K562 (cell line): ENCODE results near the gene NAV2. TPM values are rescaled to one million over a fixed set of nuclear protein-coding genes. Genes with fewer than 3 reads are reported as not detected.

Source experiments
- ATAC-seq: fragments of 200-7000 bp; cut with Tn5 transposase; 3 replicates; pipeline ENCODE4 v1.9.1; 2020; ENCODE audit warnings: moderate library complexity
- BruUV-seq: library from RNA; stranded (reverse); fragments of 400-500 nt; replicated peaks from 2 replicates; lab custom pipeline; 2021; lab: Mats Ljungman, UMichigan
- CTCF ChIA-PET: fragments of 300-600 bp; formaldehyde crosslinking; extraction: SDS; loops from one replicate; lab custom pipeline; 2021; ENCODE audit warnings: low intra/inter-chr PET ratio; lab: Yijun Ruan, JAX
- POLR2A ChIA-PET: fragments of 300-600, 350-650 bp; sonication (Branson Sonifier 250); formaldehyde crosslinking; extraction: SDS; loops from one replicate; lab custom pipeline; 2021; ENCODE audit warnings: antibody characterized with exemption, inconsistent platforms; lab: Yijun Ruan, JAX
- DNase-seq, 4 experiments: peaks; one replicate each; pipeline versions ENCODE4 v3.0.0 to v3.0.0-alpha.2; 2011 to 2018; ENCODE audit warnings: low spot score in 3 of 4, mixed read lengths in 3 of 4; ENCODE audit errors: extremely low read depth in 1 of 4
- FAIRE-seq: peaks from 2 replicates; lab custom pipeline; 2011; peaks lifted over from hg19 to GRCh38; lab: Jason Lieb, UNC
- H2AFZ ChIP-seq: 2 replicates; pipeline ENCODE4 v1.6.0; 2011; ENCODE audit warnings: low read depth, low read length, control low read depth, inconsistent platforms
- H3K27ac ChIP-seq: fragments of 200-600 bp; 3 replicates; pipeline ENCODE4 v1.8.0; 2011; ENCODE audit warnings: low read depth, mild to moderate bottlenecking, control low read depth, inconsistent platforms, low read length, moderate library complexity, mixed read lengths; ENCODE audit errors: extremely low read depth
- H3K27me3 ChIP-seq, 2 experiments: fragments of 300-600 bp in 1 of 2; 2 replicates in 1 of 2; 3 replicates in 1 of 2; pipeline versions ENCODE4 v1.6.0 to v1.8.0; 2011; ENCODE audit warnings: inconsistent platforms in 2 of 2, low read length in 2 of 2, mild to moderate bottlenecking in 1 of 2, mixed read lengths in 1 of 2, moderate library complexity in 1 of 2; ENCODE audit not compliant: control insufficient read depth in 2 of 2, insufficient read depth in 2 of 2
- H3K36me3 ChIP-seq: fragments of 300-600 bp; 3 replicates; pipeline ENCODE4 v1.8.0; 2011; ENCODE audit warnings: mild to moderate bottlenecking, low read length, inconsistent platforms; ENCODE audit not compliant: control insufficient read depth, insufficient read depth
- H3K4me1 ChIP-seq, 2 experiments: fragments of 200-600 bp in 1 of 2; replicated peaks in 1 of 2; 2 replicates in 1 of 2; 3 replicates in 1 of 2; pipeline versions ENCODE4 v1.5.1 to v1.8.0; 2011; ENCODE audit warnings: inconsistent platforms in 2 of 2, low read length in 2 of 2, mild to moderate bottlenecking in 1 of 2, mixed read lengths in 1 of 2, moderate library complexity in 1 of 2; ENCODE audit not compliant: control insufficient read depth in 2 of 2, insufficient read depth in 2 of 2
- H3K4me2 ChIP-seq: 2 replicates; pipeline ENCODE4 v1.6.1; 2011; ENCODE audit warnings: low read length, control low read depth, inconsistent platforms, mixed read lengths; ENCODE audit not compliant: insufficient read depth
- H3K4me3 ChIP-seq: fragments of 200-600 bp; sonication (generic), shearing (Covaris generic); 2 replicates; pipeline ENCODE4 v1.5.1; 2016; ENCODE audit warnings: control low read depth, inconsistent platforms
- H3K79me2 ChIP-seq: fragments of 200-600 bp; 3 replicates; pipeline ENCODE4 v1.8.0; 2011; ENCODE audit warnings: low read length, inconsistent platforms; ENCODE audit not compliant: control insufficient read depth, insufficient read depth
- H3K9ac ChIP-seq, 2 experiments: 2 replicates each; pipeline versions ENCODE4 v1.6.0 to v1.6.1; 2011; ENCODE audit warnings: low read depth in 2 of 2, low read length in 2 of 2, control low read depth in 1 of 2, inconsistent platforms in 1 of 2, mild to moderate bottlenecking in 1 of 2, mixed read lengths in 1 of 2; ENCODE audit not compliant: insufficient read depth in 1 of 2
- H3K9me1 ChIP-seq: one replicate; pipeline ENCODE4 v1.6.0; 2011; ENCODE audit warnings: inconsistent platforms, mild to moderate bottlenecking, low read length, moderate library complexity; ENCODE audit not compliant: control insufficient read depth, insufficient read depth
- H3K9me3 ChIP-seq: replicated peaks from 2 replicates; pipeline ENCODE4 v1.5.1; 2011; ENCODE audit warnings: low read depth, low read length, inconsistent platforms; ENCODE audit not compliant: control insufficient read depth, insufficient read depth
- H4K20me1 ChIP-seq: replicated peaks from 2 replicates; pipeline ENCODE4 v1.6.1; 2011; ENCODE audit warnings: low read length, inconsistent platforms, mixed read lengths; ENCODE audit not compliant: control insufficient read depth, insufficient read depth
- GATA2 ChIP-seq: sonication (generic); formaldehyde crosslinking; IDR thresholded peaks from 2 replicates; pipeline ENCODE4 v1.4.0; 2020; ENCODE audit warnings: mild to moderate bottlenecking, missing genetic modification reagents
- MBD1 ChIP-seq: fragments of 250-450 bp; sonication (Bioruptor Pico); IDR thresholded peaks from 2 replicates; pipeline ENCODE4 v1.8.0; 2022; ENCODE audit warnings: inconsistent platforms
- MCM5 ChIP-seq: fragments of 450-650 bp; IDR thresholded peaks from 2 replicates; pipeline ENCODE4 v1.6.1; 2016; ENCODE audit warnings: low read depth
- SRSF9 ChIP-seq: fragments of 200-400 bp; formaldehyde crosslinking; IDR thresholded peaks from 2 replicates; pipeline ENCODE4 v1.6.1; 2017; ENCODE audit warnings: low read depth, low read length, borderline replicate concordance
- ZBTB5 ChIP-seq: fragments of 450-650 bp; IDR thresholded peaks from 2 replicates; pipeline ENCODE4 v1.6.1; 2017; ENCODE audit warnings: antibody characterized with exemption
- ZNF3 ChIP-seq: fragments of 250-450 bp; sonication (Bioruptor Pico); IDR thresholded peaks from 2 replicates; pipeline ENCODE4 v1.5.0; 2021; ENCODE audit warnings: mild to moderate bottlenecking, moderate library complexity
- ZNF644 ChIP-seq: fragments of 200-800 bp; sonication (Bioruptor generic); IDR thresholded peaks from 2 replicates; pipeline ENCODE4 v1.6.1; 2016; ENCODE audit warnings: low read depth, missing genetic modification characterization, missing compliant biosample characterization
- WGBS: fragments of 100-300 bp; shearing (Covaris generic); methylation state at CpG from one replicate; pipeline ENCODE4 v1.1.6; 2016; ENCODE audit warnings: low coverage, mixed read lengths; ENCODE audit not compliant: insufficient coverage; ENCODE audit errors: missing lambda C conversion rate; 5-methylcytosine and 5-hydroxymethylcytosine counted together
- in situ Hi-C: fragments of 300-500 bp; cut with MboI; formaldehyde crosslinking; loops from 4 replicates; pipeline ENCODE4 v1.15.0; 2018; ENCODE audit warnings: inconsistent platforms, mixed read lengths
- intact Hi-C: fragments of 100-400 bp; cut with micrococcal nuclease; formaldehyde crosslinking; loops from 2 replicates; pipeline ENCODE4 v1.14.2; 2022
- polyA plus RNA-seq, 8 experiments: library from polyadenylated mRNA; depleted of rRNA in 4 of 8; stranded (reverse) in 5 of 8; unstranded in 3 of 8; fragments of >200 nt; fragmentation: Nextera tagmentation in 2 of 8; fragmentation: Illumina TruSeq in 1 of 8; extraction: Ambion mirVana in 2 of 8; extraction: Trizol in 1 of 8; gene quantifications; 2 replicates each; pipeline versions ENCODE4 v1.2.1 to v1.2.3, GENCODE V29; 2011 to 2014; ENCODE audit warnings: inconsistent platforms in 1 of 8, missing spikeins in 1 of 8
- total RNA-seq, 7 experiments: library from RNA; depleted of rRNA in 6 of 7; stranded (reverse); fragments of >200 nt in 6 of 7; fragmentation: Illumina TruSeq in 2 of 7; extraction: Trizol in 2 of 7; gene quantifications; 2 replicates each; pipeline versions ENCODE4 v1.2.1 to v1.2.3, GENCODE V29; 2011 to 2021; ENCODE audit warnings: low replicate concordance in 1 of 7
- TF ChIP-seq, protein P1 (sequence below): sonication (generic); formaldehyde crosslinking; IDR thresholded peaks from 2 replicates; pipeline ENCODE4 v1.8.0; 2022; ENCODE audit warnings: mild to moderate bottlenecking, missing genetic modification reagents
- TF ChIP-seq, protein P2 (sequence below): IDR thresholded peaks from 2 replicates; pipeline ENCODE4 v1.6.1; 2014; ENCODE audit warnings: antibody characterized with exemption

NAV2 gene
- total and polyA plus RNA-seq, 9 of the 15 experiments (the other 6 are each of a cell fraction or from before 2014, with no cell fraction given) = 0.03 to 0.35 (median 0.05) TPM

DNA sequence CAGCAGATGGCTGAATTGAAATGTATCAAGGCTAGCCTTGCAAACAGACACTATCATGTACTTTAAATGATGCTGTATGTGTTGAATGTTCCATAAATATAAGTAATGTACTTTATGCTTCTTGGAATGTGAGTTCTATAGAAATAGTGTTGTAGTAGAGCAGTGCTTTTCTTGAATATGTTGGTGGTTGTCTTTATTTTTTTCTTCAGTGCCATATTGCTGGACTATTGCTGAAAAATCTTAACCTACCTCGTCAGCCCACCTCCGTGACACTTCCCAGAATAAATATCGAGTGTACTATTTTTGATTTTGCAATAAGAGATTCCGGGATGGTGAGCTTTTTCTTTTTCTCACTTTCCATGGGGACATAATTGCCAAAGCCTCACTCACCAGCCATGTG is 153.9 kb downstream of the NAV2 start (continued):
- TF ChIP-seq MBD1 (CRISPR knock-in tag) (no peak), SRSF9 (no peak), ZBTB5 (no peak)
- TF ChIP-seq, all 486 proteins: peak for 0

GRCh38 chr11:19867064-19867463 is 154.4 kb downstream of the NAV2 start:
- DNase-seq = no peak
- in situ Hi-C loops = no loop called here
- H3K27me3 ChIP-seq = no peaks in the 10 kb centered on the region; a peak in 2 of 5 replicates
- no peaks in the 10 kb centered on the region for H3K36me3 ChIP-seq
- no peaks in the 10 kb centered on the region for H3K79me2 ChIP-seq
- no peak overlapping the region for H3K9ac ChIP-seq
- H3K9me1 ChIP-seq = no peaks in the 10 kb centered on the region
- WGBS = 0% methylated on average over 1 of the region's 1 CpG
- H4K20me1 ChIP-seq = no peaks in the 10 kb centered on the region
- ChIA-PET POLR2A (interaction anchor here (1.5 kb wide), 1 partner anchor 12 kb away, joined by 3 read pairs; no protein-coding TSS in a partner anchor), CTCF (no interaction called here)
- H3K4me2 ChIP-seq = no peak overlapping the region
- no TSS peak for BruUV-seq
- H3K27ac ChIP-seq = no peak overlapping the region
- H2AFZ ChIP-seq = no peak overlapping the region
- no peaks in the 10 kb centered on the region for H3K9me3 ChIP-seq
- H3K4me1 ChIP-seq = no peaks in the 10 kb centered on the region
- FAIRE-seq = no peak
- intact Hi-C loops = no loop called here
- no peak overlapping the region for H3K4me3 ChIP-seq
- ATAC-seq = no peak
- TF ChIP-seq ZNF3 (CRISPR knock-in tag) = no peak
- no peak for TF ChIP-seq ZNF644 (tag)
- TF ChIP-seq GATA2 (CRISPR knock-in tag) = no peak
- TF ChIP-seq, protein P1, sequence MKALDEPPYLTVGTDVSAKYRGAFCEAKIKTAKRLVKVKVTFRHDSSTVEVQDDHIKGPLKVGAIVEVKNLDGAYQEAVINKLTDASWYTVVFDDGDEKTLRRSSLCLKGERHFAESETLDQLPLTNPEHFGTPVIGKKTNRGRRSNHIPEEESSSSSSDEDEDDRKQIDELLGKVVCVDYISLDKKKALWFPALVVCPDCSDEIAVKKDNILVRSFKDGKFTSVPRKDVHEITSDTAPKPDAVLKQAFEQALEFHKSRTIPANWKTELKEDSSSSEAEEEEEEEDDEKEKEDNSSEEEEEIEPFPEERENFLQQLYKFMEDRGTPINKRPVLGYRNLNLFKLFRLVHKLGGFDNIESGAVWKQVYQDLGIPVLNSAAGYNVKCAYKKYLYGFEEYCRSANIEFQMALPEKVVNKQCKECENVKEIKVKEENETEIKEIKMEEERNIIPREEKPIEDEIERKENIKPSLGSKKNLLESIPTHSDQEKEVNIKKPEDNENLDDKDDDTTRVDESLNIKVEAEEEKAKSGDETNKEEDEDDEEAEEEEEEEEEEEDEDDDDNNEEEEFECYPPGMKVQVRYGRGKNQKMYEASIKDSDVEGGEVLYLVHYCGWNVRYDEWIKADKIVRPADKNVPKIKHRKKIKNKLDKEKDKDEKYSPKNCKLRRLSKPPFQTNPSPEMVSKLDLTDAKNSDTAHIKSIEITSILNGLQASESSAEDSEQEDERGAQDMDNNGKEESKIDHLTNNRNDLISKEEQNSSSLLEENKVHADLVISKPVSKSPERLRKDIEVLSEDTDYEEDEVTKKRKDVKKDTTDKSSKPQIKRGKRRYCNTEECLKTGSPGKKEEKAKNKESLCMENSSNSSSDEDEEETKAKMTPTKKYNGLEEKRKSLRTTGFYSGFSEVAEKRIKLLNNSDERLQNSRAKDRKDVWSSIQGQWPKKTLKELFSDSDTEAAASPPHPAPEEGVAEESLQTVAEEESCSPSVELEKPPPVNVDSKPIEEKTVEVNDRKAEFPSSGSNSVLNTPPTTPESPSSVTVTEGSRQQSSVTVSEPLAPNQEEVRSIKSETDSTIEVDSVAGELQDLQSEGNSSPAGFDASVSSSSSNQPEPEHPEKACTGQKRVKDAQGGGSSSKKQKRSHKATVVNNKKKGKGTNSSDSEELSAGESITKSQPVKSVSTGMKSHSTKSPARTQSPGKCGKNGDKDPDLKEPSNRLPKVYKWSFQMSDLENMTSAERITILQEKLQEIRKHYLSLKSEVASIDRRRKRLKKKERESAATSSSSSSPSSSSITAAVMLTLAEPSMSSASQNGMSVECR (CRISPR knock-in tag) = no peak
- no peak for TF ChIP-seq MCM5
- TF ChIP-seq, protein P2, sequence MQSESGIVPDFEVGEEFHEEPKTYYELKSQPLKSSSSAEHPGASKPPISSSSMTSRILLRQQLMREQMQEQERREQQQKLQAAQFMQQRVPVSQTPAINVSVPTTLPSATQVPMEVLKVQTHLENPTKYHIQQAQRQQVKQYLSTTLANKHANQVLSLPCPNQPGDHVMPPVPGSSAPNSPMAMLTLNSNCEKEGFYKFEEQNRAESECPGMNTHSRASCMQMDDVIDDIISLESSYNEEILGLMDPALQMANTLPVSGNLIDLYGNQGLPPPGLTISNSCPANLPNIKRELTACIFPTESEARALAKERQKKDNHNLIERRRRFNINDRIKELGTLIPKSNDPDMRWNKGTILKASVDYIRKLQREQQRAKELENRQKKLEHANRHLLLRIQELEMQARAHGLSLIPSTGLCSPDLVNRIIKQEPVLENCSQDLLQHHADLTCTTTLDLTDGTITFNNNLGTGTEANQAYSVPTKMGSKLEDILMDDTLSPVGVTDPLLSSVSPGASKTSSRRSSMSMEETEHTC = no peak
